H7 (cell line): ENCODE data around the gene CD247. TPM values are rescaled to one million over a fixed set of nuclear protein-coding genes. Genes with fewer than 3 reads are reported as not detected.
A peak's percentile ranks its signal among the peaks of the same experiment; 100 is the strongest.

ENCODE experiments used
- DNase-seq: peaks from one replicate; pipeline ENCODE4 v3.0.0; 2012
- H3K27me3 ChIP-seq: 2 replicates; pipeline ENCODE4 v1.6.0; 2011; ENCODE audit warnings: mild to moderate bottlenecking, low read length; ENCODE audit not compliant: control insufficient read depth, insufficient read depth
- H3K36me3 ChIP-seq: replicated peaks from 2 replicates; pipeline ENCODE4 v1.5.1; 2011; ENCODE audit warnings: low read length; ENCODE audit not compliant: control insufficient read depth, insufficient read depth
- H3K4me3 ChIP-seq: 2 replicates; pipeline ENCODE4 v1.5.1; 2011; ENCODE audit warnings: low read depth, mild to moderate bottlenecking, control low read depth, low read length, moderate library complexity; ENCODE audit not compliant: insufficient read depth
- total RNA-seq: library from RNA; depleted of rRNA; stranded (reverse); fragments of >200 nt; shearing (Covaris generic); gene quantifications from 2 replicates; pipeline ENCODE4 v1.2.3, GENCODE V29; 2014; rRNA removed

CD247 gene
- total RNA-seq, 1 experiment from 2014 or later: 0.83 TPM

DNA sequence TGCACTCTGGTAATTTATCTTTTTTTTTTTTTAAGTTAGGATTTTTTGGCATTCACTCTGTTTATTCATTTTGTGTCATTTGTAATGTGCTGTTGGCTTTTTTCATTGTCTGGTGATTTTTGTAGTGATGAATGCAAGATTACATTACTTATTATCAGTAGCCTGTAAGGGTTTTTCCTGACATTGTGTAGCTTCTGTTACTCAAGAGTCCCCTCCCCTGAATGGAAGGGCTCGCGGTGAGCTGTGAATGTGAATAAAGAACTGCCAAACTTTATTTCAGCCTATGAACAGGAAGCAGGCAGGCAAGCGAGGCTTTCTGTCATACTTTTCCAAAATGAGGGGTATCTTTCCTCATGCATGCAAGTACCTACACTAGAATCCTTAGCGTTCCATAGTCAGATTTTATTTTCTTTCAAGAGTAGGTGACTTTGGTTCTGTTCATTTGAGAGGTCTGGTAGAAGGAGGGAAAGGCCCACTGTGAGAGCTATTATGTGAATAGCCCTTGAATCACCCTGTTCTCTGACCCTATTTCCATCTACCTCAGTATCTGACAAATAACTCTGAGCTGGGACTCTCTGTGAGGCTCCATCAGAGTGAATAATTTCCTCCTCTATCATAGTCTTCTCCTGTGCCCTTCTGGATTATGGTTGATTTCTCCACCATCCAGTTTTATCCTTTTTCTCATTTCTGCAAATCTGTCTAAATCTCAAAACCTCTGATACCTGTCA is 114.0 kb downstream of the CD247 start:
- H3K4me3 ChIP-seq: no peak overlapping the region
- H3K27me3 ChIP-seq: no peaks in the 10 kb centered on the region
- H3K36me3 ChIP-seq: peaks cover 3% of the 10 kb centered on the region
- DNase-seq: no peak

DNA sequence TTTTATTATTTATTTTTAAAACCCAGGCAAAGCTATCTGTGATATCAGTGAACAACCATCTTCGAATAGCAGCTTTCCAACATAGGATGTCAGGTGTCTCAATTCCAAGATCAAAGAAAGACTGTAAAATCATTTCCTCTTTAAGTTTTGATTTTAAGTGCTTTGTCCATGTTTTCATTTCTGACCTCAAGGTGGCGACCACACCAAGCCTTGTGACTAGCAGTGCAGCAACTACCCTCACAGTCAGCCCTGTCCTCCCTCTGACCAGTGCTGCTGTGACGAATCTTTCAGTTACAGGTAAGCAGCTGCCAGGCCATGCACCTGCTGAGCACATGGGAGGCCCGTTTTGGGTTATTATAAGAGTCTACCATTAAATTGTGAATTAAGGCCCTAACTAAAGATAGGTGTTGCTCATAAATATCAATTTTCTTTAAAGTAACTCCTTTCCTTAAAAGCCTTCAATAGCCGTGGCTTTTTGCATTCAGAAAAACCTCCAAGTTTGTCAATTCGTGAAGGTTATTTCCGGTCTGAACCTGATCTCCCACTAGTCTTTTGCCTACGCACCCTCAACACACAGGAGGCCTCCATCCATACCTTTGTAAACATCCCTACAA is 117.0 kb downstream of the CD247 start:
- DNase-seq: peak; percentile 52
- Histone ChIP-seq H3K4me3 (no peak overlapping the region), H3K27me3 (no peaks in the 10 kb centered on the region), H3K36me3 (peaks cover 9% of the 10 kb centered on the region)

DNA sequence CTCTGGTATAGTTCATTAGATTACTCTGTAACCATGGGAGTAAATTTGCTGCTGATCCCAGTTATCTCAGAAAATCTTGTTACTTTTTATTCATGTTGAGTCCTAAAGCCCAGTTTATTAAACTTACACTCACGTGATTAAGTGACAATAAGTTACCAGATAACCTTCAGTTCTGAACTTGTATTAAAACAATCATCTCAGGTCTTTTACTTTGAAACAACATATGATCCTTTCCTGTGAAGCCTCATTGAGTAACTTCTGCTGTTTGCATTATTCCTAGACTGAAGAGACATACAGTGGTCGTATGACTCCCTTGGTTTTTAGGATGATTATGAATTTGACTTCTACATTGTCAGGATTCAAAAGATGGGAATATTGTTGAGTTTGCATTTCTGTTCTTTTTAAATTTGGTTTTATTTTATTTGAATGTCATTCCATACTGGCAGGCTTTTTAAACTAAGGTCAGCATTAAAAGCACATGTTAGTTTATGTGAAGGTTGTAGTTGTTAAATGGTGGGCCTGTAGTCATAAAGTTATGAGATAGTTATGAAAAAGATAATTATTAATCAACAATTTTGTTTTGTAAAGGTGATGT is 117.9 kb downstream of the CD247 start:
- Histone ChIP-seq H3K4me3 (no peak overlapping the region), H3K36me3 (peaks cover 9% of the 10 kb centered on the region), H3K27me3 (no peaks in the 10 kb centered on the region)
- no peak for DNase-seq

DNA sequence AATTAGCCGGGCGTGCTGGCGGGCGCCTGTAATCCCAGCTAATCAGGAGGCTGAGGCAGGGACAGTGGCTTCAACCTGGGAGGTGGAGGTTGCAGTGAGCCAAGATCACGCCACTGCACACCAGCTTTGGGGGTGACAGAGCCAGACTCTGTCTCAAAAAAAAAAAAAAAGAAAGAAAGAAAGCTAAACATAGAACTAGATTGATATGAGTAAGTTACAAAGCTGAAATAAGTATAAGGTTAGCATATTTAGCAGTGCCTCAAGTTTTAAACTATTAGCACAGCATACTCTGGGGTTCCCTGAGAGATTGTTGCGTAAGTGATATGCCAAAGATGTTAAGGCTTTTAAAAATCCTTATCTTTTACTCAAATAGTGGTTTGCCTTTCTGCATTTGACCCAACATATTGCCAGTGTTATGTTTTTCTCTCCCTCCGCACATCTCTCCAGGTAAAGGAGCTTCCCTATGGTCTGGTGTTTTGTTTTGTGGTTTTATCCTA is 126.1 kb downstream of the CD247 start:
- no peaks in the 10 kb centered on the region for H3K27me3 ChIP-seq
- no peak overlapping the region for H3K4me3 ChIP-seq
- no peak for DNase-seq
- peaks cover 2% of the 10 kb centered on the region for H3K36me3 ChIP-seq

DNA sequence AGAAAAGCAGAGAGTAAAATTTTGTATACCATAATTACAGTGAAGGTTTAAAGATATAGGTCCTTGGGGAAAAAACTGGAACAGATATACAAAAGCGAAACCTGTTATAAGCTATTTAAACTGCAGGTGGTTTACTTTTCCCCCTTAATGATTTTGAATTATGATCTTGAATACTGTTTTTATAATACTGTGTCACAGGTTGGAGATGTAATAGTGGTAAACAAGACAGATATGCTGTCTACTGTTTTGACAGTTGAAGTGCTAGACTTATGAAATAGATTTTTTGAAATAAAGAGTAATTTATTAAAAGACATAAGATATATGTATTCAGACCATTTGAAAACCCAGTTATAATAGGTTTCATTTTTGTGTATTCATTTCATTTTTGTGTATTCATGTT is 129.4 kb downstream of the CD247 start:
- Histone ChIP-seq H3K27me3 (no peaks in the 10 kb centered on the region), H3K4me3 (no peak overlapping the region), H3K36me3 (peaks cover 7% of the 10 kb centered on the region)
- no peak for DNase-seq

DNA sequence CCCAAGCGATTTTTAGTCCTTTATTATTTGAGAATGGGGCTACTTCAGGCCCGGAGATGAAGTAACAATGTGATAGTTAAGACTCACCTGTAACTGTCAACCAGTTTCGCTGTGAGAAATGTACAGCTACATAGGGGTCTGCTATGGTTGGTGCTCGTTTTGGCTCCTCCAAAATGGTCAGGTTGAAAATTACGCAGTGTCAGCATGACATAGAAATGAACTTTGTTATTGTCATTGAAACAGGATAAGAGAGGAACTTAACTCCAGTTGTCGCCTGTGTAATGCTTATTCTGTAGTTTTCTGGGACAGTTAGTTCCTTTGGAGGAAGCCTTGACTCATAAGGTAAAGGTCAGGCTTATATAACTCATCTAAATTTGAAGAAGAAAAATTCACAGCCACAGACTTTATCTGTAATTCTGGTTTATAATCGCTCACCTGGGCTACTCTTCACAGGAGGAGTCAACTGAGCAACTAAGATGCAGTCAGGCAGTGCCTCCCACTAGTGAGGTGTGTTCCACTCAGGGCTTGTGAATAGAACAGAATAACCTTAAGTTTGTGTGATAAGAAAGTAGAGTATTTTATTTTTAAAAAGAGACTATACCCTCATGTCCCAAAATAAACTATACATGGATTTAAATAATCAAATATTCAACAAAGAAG is 130.9 kb downstream of the CD247 start:
- peaks cover 7% of the 10 kb centered on the region for H3K36me3 ChIP-seq
- DNase-seq: no peak
- H3K27me3 ChIP-seq: no peaks in the 10 kb centered on the region
- H3K4me3 ChIP-seq: no peak overlapping the region

Other genes starting within 250 kb of the CD247 start
- gene CREG1, start 35.2 kb upstream of the CD247 start, total RNA-seq: 20.1 and 20.7 TPM in 2 replicates
- gene RCSD1, start 111.7 kb upstream of the CD247 start, total RNA-seq: 0.31 and 0.37 TPM in 2 replicates
- 99.9 and 104 TPM in 2 replicates for gene MPZL1, start 203.5 kb upstream of the CD247 start, total RNA-seq